ENCODE data around the gene ASB12.

The ASB12 gene

GRCh38 chrX:64186974-64187761 is 43.2 kb downstream of the ASB12 start:
- no peak for DNase-seq

- DNase-seq, result no peak
These were observed 46.0 kb downstream of the ASB12 start for GRCh38 chrX:64184396-64184795.

- DNase-seq, result no peak
These were observed 48.2 kb downstream of the ASB12 start for GRCh38 chrX:64182208-64182607.

GRCh38 chrX:64176876-64177275 is 53.5 kb downstream of the ASB12 start:
- DNase-seq, result no peak
